Mesenteric fat pad (tissue), 1 donor: Measurements from ENCODE around the gene HIVEP3. TPM values are rescaled to one million over a fixed set of nuclear protein-coding genes. Genes with fewer than 3 reads are reported as not detected.
A peak's percentile ranks its signal among the peaks of the same experiment; 100 is the strongest.

Experiments
- DNase-seq: peaks from one replicate; pipeline ENCODE4 v3.0.0-alpha.2; 2020; ENCODE audit warnings: low spot score
- total RNA-seq: library from RNA; stranded (reverse); fragmentation: NEBNext Ultra II Directional; extraction: Animal tissue kit (Norgen Biotek cat#: 25700); gene quantifications from one replicate; pipeline ENCODE4 v1.2.1, GENCODE V29; 2021
- donor health status: DM: yes; HTN: yes; CAD: no.

Gene HIVEP3
- total RNA-seq, 1 donor from 2014 or later = 19.9 TPM

- peak; percentile 47 for DNase-seq
Measured at GRCh38 chr1:41619511-41620364, 299.0 kb downstream of the HIVEP3 start.

GRCh38 chr1:41618871-41619270 lies 299.9 kb downstream of the HIVEP3 start:
- peak; percentile 69 for DNase-seq

GRCh38 chr1:41618066-41618825 lies 300.5 kb downstream of the HIVEP3 start:
- DNase-seq = peak; percentile 89

GRCh38 chr1:41617336-41617735 lies 301.4 kb downstream of the HIVEP3 start:
- no peak for DNase-seq

- DNase-seq = no peak
Measured at GRCh38 chr1:41616563-41616962, 302.2 kb downstream of the HIVEP3 start.

GRCh38 chr1:41615981-41616380 lies 302.7 kb downstream of the HIVEP3 start:
- DNase-seq = no peak

- peak; percentile 79 for DNase-seq
Measured at GRCh38 chr1:41615316-41615715, 303.4 kb downstream of the HIVEP3 start.

GRCh38 chr1:41614818-41615217 lies 303.9 kb downstream of the HIVEP3 start:
- peak; percentile 30 for DNase-seq

GRCh38 chr1:41613689-41614574 lies 304.8 kb downstream of the HIVEP3 start:
- peak; percentile 51 for DNase-seq

GRCh38 chr1:41612953-41613352 lies 305.8 kb downstream of the HIVEP3 start:
- DNase-seq = peak; percentile 81

- peak; percentile 80 for DNase-seq
Measured at GRCh38 chr1:41611932-41612450, 306.7 kb downstream of the HIVEP3 start.

- DNase-seq = peak; percentile 39
Measured at GRCh38 chr1:41611068-41611931, 307.4 kb downstream of the HIVEP3 start.

GRCh38 chr1:41610361-41610760 lies 308.4 kb downstream of the HIVEP3 start:
- peak; percentile 68 for DNase-seq

- peak; percentile 85 for DNase-seq
Measured at GRCh38 chr1:41609166-41609883, 309.4 kb downstream of the HIVEP3 start.

- peak; percentile 37 for DNase-seq
Measured at GRCh38 chr1:41608211-41608610, 310.5 kb downstream of the HIVEP3 start.

- peak; percentile 59 for DNase-seq
Measured at GRCh38 chr1:41607808-41608207, 310.9 kb downstream of the HIVEP3 start.

GRCh38 chr1:41599912-41600311 lies 318.8 kb downstream of the HIVEP3 start:
- DNase-seq = no peak

GRCh38 chr1:41598325-41598724 lies 320.4 kb downstream of the HIVEP3 start:
- no peak for DNase-seq

GRCh38 chr1:41592451-41593125 lies 326.1 kb downstream of the HIVEP3 start:
- peak; percentile 68 for DNase-seq
